ENCODE measurements around the gene CHURC1. TPM values are rescaled to one million over a fixed set of nuclear protein-coding genes. Genes with fewer than 3 reads are reported as not detected.

CHURC1 gene
- total RNA-seq, 4 donors from 2014 or later = 28.9 to 74.7 (median 56.0) TPM

DNA sequence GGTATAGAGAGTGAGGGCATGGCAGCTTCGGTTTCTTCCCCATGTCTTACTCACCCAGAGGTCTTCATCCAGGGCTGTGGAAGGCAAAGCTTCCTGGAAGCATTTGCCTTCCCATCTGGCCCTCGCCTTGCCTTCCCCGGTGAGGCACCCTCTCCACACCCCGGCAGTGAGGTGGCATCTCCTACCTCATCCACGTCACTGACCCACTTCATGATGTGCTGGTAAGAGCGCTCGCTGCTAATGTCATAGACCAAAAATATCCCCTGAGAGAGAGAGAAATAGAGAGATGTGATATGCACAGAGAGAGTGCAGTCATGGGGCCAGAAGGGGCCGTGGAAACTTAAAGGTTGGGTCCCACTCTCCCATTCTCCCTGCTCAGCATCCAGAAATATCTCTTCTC is 36.6 kb downstream of the CHURC1 start:
- Histone ChIP-seq H3K36me3 (peaks cover 0 to 58% (median 0%) of the 10 kb centered on the region in 3 donors), H3K27me3 (no peaks in the 10 kb centered on the region), H3K9me3 (no peaks in the 10 kb centered on the region), H3K27ac (no peak overlapping the region), H3K4me3 (no peak overlapping the region), H3K4me1 (peaks cover 0 to under 1% (median 0%) of the 10 kb centered on the region in 3 donors)
- TF ChIP-seq, protein P1, sequence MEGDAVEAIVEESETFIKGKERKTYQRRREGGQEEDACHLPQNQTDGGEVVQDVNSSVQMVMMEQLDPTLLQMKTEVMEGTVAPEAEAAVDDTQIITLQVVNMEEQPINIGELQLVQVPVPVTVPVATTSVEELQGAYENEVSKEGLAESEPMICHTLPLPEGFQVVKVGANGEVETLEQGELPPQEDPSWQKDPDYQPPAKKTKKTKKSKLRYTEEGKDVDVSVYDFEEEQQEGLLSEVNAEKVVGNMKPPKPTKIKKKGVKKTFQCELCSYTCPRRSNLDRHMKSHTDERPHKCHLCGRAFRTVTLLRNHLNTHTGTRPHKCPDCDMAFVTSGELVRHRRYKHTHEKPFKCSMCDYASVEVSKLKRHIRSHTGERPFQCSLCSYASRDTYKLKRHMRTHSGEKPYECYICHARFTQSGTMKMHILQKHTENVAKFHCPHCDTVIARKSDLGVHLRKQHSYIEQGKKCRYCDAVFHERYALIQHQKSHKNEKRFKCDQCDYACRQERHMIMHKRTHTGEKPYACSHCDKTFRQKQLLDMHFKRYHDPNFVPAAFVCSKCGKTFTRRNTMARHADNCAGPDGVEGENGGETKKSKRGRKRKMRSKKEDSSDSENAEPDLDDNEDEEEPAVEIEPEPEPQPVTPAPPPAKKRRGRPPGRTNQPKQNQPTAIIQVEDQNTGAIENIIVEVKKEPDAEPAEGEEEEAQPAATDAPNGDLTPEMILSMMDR (IDR thresholded peaks at IDR 0.05) = no peak
- TF ChIP-seq POLR2A (IDR thresholded peaks at IDR 0.05) = no peak
- 93 to 100% methylated on average over 7 to 8 of the region's 8 CpGs for WGBS, 2 donors
- intact Hi-C loops (cut with DNase I) = no loop called here
- no peak for DNase-seq

DNA sequence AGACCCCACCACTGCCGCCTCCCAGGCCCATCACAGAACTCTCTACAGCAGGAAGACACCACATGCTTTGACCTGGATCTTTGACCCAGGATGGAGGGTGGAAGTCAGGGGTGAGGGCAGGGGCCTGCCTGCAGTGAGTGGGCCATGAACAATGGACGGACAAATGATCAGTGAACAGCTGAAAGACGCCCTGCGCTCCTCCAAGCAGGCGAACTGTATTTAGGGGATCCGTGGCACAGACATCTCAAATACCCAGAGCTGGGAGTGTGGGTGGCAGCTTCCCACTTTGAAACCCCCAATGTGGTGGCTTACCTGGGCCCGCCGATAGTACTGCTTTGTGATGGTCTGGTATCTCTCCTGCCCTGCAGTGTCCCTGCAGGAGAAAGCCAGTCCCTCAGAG is 37.0 kb downstream of the CHURC1 start:
- peaks cover 0 to 56% (median 0%) of the 10 kb centered on the region in 3 donors for H3K36me3 ChIP-seq
- TF ChIP-seq, protein P1 (IDR thresholded peaks at IDR 0.05) = no peak
- H3K27ac ChIP-seq = no peak overlapping the region
- H3K27me3 ChIP-seq = no peaks in the 10 kb centered on the region
- DNase-seq = no peak
- WGBS, 2 donors = 94 to 98% methylated on average over 6 to 8 of the region's 8 CpGs
- no peak overlapping the region for H3K4me3 ChIP-seq
- no peaks in the 10 kb centered on the region for H3K9me3 ChIP-seq
- peaks cover 0 to 4% (median 0%) of the 10 kb centered on the region in 3 donors for H3K4me1 ChIP-seq
- intact Hi-C loops (cut with DNase I) = no loop called here

DNA sequence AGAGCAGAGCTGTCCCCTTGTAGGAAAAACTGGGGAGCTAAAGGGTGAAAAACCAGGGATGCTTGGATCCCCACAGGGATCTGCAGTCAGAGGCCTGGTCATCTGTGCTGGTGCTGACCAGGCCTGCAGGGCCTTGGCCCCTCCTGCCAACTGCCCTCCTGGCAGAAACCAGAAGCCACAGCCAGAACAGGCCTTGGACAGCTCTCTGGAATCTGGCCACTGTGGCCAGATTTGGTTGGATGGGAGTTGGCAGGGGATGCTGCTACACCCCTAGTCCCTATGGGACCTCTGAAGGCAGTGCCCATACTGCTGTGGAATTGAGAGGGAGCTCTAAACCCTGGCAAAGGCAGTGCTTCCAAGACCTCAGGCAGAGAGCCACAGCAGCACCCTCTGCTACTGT is 37.5 kb downstream of the CHURC1 start:
- peaks cover 0 to 9% (median 0%) of the 10 kb centered on the region in 3 donors for H3K4me1 ChIP-seq
- no peak for DNase-seq
- TF ChIP-seq POLR2A (IDR thresholded peaks at IDR 0.05) = no peak
- TF ChIP-seq, protein P1 (IDR thresholded peaks at IDR 0.05) = no peak
- H3K27me3 ChIP-seq = no peaks in the 10 kb centered on the region
- no peak overlapping the region for H3K27ac ChIP-seq
- no peak overlapping the region for H3K4me3 ChIP-seq
- H3K9me3 ChIP-seq = no peaks in the 10 kb centered on the region
- peaks cover 0 to 56% (median 0%) of the 10 kb centered on the region in 3 donors for H3K36me3 ChIP-seq
- intact Hi-C loops (cut with DNase I) = no loop called here

DNA sequence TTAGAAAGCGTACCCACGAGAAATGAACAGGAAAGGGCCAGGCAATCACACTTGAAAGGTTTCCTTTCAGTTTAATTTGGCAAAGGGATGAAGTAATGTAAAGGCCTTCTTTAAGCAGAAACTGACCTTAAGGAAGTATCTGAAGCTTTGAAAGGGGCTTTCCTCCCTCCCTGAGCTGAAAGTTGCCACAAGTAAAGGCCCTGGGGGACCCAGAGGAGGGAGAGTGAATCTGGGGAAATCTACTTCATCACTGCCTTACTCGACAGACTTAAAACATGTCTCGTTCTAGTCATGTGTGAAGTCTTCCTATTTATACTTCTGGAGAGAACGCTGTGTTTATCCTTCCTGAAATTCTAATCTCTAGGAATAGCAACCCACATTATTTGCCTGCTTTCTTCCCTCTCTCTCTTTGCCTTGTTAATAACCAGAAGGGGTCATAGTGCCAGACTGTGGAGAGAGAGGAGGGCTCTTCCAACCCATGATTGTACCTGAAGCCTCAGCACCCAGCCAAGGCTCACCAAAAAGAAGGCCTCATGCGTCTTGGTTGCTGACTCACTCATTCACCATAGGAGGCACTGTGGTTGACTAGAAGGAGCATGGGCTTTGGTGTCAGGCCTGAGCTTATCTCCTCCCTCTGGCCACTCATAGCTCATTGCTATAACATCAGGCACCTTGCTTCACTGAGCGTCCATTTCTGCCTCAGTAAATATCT is 38.5 kb downstream of the CHURC1 start:
- peak overlapping the region in 1 of 4 donors; percentile 5 for H3K27ac ChIP-seq

DNA sequence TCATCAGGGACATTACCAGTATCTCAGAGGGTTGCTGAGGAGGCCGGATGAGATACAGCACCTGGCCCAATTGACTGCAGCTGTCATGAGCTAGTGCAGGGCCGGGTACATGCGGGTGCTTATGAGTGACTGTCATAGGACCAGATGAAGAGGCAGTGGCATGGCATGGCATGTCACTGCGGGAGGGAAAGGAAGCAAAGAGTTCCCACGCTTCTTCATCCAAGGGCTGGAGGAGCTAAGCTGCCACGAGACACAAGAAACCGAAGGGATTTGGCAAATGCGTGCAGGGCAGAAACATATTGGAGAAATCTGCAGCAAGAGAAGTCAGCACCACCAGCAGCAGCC is 39.0 kb downstream of the CHURC1 start:
- no peak overlapping the region for H3K4me3 ChIP-seq
- peaks cover 3 to 24% (median 5%) of the 10 kb centered on the region in 3 donors for H3K4me1 ChIP-seq
- TF ChIP-seq, protein P1 (IDR thresholded peaks at IDR 0.05) = no peak
- no peak for TF ChIP-seq POLR2A (IDR thresholded peaks at IDR 0.05)
- intact Hi-C loops (cut with DNase I) = no loop called here
- no peaks in the 10 kb centered on the region for H3K27me3 ChIP-seq
- DNase-seq = no peak
- 92 to 93% methylated on average over 5 to 7 of the region's 8 CpGs for WGBS, 2 donors
- no peak overlapping the region for H3K27ac ChIP-seq
- H3K9me3 ChIP-seq = no peaks in the 10 kb centered on the region
- peaks cover 0 to 43% (median 0%) of the 10 kb centered on the region in 3 donors for H3K36me3 ChIP-seq

More for the DNA sequence above, 38.5 kb downstream of the CHURC1 start:
- Histone ChIP-seq H3K4me3 (no peak overlapping the region), H3K36me3 (peaks cover 0 to 48% (median 0%) of the 10 kb centered on the region in 3 donors), H3K4me1 (peaks cover 3 to 19% (median 5%) of the 10 kb centered on the region in 3 donors), H3K9me3 (no peaks in the 10 kb centered on the region), H3K27me3 (no peaks in the 10 kb centered on the region)
- intact Hi-C loops (cut with DNase I) = no loop called here
- WGBS, 2 donors = 68 to 74% methylated on average over 6 to 7 of the region's 7 CpGs
- no peak for TF ChIP-seq POLR2A (IDR thresholded peaks at IDR 0.05)
- TF ChIP-seq, protein P1 (IDR thresholded peaks at IDR 0.05) = no peak
- DNase-seq = no peak
